Measurements from ENCODE around the gene CNPY1.
"Not testable (repeated sequence)": the region's sequence is repeated elsewhere in the genome, so short reads cannot be mapped to it uniquely, and the experiment has no call there.

CNPY1 gene

DNA sequence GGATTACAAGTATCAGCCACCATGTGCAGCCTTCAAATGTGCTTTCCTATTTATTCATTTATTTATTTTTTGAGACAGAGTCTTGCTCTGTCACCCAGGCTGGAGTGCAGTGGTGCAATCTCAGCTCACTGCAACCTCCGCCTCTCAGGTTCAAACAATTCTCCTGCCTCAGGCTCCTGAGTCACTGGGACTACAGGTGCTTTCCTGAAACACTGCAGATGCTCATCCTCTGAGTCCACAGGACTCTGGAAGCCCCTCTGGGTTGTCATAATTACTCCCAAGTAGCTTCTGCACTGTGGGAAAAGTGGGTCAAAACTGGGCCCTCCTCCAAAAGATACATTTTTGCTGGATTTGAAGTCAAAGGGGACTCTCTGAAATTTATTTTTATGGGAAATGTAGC, at the start of gene CNPY1:
Gene CNPY1, minus strand, starts transcription at position 111 of the 400 bp plus-strand sequence. CDS start 630 bp downstream, outside the sequence.
- not testable (repeated sequence) for DNase-seq

DNA sequence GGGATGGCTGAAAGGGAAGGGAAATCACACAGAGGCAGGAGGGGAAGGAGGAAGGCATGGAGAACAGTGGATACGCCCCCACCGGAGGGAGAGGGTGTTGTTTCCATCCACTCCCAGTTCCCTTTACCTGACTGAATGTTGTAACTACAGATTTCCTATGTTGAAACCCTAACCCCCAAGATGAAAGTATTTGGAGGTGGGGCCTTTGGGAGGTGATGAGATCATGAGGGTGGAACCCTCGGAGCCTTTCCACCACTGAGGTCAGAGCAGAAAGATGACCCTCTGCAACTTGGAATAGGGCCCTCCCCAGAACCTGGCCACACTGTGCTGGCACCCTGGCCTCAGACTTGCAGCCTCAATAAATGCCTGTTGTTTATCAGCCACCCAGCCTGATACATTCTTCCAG, 48.6 kb upstream of the CNPY1 start:
- TF ChIP-seq POLR2A (IDR thresholded peaks at IDR 0.05; ENCODE audit: low read length): no peak
- no peak for TF ChIP-seq GATA1 (IDR thresholded peaks at IDR 0.05; ENCODE audit: low read depth, low read length)

DNA sequence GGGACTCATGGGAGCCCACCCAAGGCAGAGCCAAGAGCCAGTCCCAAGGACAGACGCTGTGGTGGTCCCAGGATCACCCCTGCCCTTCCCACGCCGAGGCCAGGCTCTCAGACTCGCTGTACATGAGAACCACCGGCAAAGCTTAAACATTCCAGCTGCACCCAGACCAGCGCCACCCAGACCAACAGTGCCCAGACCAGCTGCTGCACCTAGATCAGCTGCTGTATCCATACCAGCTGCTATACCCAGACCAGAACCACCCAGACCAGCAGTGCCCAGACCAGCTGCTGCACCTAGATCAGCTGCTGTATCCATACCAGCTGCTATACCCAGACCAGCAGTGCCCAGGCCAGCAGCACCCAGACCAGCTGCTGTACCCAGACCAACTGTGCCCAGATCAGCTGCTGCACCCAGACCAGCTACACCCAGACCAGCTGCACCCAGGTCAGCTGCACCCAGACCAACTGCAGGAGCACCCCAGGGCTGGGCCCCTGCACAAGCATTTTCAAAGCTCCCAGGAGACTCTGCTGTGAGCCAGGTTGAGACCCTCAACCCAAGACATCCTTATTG, 47.9 kb upstream of the CNPY1 start:
- TF ChIP-seq GATA1 (IDR thresholded peaks at IDR 0.05; ENCODE audit: low read depth, low read length): no peak
- DNase-seq: no peak

More for the DNA sequence above, 48.6 kb upstream of the CNPY1 start:
- peak in 1 of 2 experiments; percentile 6 for DNase-seq

DNA sequence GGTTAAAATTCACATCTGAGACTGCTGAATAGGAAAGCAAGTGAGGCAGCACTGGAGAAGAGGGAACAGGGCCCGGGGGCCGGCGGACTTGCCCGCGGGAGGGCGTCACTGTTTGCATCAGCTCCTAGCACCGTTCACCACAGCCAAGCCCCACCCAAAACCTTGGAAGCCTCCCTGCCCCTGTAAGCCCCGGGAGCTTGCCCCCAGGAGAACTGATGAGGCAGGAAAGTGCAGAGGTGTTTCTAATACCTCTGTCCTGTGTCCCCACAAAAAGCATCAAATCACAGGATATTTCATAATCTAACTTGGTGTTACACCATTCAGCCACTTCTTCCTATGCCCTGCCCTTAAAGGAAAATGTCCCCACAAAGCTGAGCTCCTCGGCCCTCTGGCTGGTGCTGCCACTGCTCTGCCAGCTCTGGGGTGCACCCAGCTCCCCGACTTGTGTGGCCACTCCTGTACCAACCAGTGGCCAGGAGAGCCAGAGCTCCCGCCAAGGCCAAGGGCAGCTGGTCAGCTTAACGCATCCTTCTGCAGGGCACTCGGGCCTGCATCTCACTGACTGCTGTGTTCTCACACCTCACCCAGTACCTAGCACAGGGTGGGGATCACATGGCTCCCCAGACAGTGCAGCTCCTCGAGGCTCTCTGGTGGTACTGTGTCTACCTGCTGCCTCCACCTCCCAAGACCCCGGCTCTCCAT, 47.3 kb upstream of the CNPY1 start:
- DNase-seq: no peak
- no peak for TF ChIP-seq GATA1 (IDR thresholded peaks at IDR 0.05; ENCODE audit: low read depth, low read length)
- TF ChIP-seq POLR2A (IDR thresholded peaks at IDR 0.05; ENCODE audit: low read length): no peak

DNA sequence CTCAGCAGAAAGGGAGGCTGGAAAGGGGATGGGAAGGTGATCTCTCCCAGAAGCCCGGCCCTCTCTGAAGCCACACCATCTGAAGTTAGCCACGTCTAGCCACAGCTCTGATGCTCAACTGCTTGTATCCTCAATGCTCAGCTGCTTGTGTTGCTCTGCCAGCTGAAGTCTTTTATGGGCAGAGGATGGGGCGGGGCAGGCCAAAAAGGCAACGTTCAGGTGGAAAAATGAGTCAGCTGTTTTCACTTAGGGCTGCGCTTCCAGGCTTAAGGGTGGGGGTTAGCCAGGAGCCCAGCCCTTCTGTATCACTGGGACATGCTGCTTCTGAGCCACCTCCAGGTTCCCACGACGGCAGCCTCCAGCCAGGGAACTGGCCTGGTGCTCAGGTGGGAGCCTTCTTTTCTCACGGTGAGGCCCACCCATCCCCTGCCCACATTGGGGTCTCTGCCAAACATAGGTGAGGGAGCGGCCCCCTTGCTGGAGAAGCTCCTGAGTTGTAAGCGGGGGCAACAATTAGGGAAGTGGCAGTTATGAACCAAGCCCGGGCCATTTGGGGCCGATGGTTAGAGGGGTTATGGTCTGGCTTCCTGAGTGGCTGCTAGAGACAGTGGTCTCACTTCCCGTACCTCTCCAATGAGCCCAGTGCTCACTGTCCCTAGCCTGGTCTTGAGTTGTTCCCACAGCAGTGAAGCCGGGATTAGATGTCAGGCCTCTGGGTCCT, 44.9 kb upstream of the CNPY1 start:
- no peak for TF ChIP-seq GATA1 (IDR thresholded peaks at IDR 0.05; ENCODE audit: low read depth, low read length)
- TF ChIP-seq POLR2A (IDR thresholded peaks at IDR 0.05; ENCODE audit: low read length): no peak
- no peak for DNase-seq

DNA sequence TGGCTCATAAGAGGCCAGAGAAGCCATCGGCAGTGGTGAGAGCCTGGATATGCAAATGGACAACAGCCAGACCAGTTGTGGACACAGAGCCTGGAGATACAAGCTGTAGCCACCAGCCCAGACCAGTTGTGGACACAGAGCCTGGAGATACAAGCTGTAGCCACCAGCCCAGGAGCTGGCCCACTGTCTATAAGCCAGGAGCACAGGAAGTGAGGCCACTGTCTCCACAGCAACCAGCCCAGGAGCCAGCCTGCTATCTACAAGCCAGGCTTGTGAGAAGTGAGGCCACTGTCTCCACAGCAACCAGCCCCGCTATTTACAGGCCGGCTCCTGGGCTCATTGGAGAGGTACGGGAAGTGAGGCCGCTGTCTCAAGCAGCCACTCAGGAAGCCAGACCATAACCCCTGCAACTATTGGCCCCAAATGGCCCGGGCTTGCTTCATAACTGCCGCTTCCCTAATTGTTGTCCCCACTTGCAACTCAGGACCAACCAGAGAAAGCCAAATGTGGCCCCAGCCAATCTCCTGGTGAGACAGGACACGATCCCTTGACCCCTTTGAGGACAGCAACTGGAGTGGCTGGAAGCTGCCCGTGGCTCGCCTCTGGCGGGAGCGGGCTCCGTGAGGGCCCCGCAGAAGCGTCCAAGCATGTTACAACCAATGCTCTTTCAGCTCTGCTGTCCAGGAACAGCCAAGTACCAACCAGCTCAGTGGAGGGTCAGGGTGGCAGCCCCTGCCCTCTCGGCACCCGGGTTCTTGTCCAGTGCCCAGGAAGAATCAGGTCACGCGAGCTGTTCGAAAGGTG, 44.1 kb upstream of the CNPY1 start:
- peak in 1 of 2 experiments; percentile 11 for DNase-seq
- TF ChIP-seq GATA1 (IDR thresholded peaks at IDR 0.05; ENCODE audit: low read depth, low read length) (no peak), POLR2A (IDR thresholded peaks at IDR 0.05; ENCODE audit: low read length) (no peak)

DNA sequence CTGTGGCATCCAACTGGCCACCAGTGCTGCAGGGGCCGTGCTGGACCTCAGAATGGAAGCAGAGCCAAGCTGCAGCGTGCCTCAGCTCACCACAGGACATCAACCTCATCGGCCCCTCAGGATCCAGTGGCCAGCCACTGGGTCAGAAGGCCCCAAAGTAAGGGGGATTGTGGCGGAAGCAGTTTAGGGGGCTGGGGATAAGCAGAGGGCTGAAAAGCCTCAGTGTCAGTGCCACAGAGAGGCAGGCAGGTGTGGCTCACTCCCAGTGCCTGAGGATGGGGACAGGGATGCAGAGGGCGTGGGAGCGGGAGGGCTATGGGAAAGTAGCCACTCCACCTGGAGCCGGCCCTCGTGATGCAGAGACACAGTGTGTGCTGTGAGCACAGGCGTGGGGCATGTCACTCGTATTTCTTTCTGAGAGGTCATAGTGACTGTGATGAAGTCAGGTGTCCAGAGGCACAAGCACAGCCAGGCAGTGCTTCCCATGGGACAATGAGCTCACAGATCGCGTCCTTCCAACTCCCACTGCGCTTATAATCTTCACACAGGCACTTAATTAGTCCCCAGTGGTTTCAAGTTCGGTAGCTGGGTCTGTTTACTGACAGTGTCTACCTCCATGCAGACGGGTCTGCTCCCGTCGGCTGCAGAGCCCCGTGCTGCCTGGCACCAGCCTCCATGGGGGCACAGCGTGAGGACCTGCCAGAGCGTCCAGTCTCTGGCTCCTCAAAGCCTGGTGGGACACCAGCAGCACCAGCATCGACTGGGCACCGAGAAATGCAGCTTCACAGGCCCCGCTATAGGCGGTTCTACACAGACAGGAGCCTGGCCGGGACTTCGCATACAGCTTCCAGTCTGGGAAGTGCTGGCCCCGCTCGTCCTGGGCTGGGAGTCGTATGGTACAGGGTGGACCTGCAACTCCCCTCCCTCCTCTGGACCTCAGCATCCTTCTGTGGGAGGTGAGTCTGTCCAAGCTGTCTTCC, 42.9 kb upstream of the CNPY1 start:
- no peak for TF ChIP-seq POLR2A (IDR thresholded peaks at IDR 0.05; ENCODE audit: low read length)
- TF ChIP-seq GATA1 (IDR thresholded peaks at IDR 0.05; ENCODE audit: low read depth, low read length): no peak
- DNase-seq: no peak

DNA sequence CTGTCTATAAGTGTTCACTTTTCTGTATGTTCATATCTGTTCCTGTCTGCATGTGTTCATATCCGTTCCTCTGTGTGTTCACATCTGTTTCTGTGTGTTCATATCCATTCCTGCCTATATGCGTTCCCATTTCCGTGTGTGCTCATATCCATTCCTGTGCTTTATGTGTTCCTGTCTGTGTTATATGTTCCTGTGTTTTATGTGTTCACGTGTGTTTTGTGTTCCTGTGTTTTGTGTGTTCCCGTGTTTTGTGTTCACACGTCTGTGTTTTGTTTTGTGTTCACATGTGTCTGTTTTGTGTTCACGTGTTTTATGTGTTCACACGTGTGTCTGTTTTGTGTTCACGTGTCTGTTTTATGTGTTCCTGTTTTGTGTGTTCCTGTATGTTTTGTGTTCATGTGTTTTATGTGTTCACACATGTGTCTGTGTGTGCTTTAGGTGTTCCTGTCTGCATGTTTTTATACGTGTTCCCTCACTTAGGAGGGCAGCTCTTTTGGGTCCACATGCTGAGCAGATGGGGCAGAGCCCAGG, 42.2 kb upstream of the CNPY1 start:
- DNase-seq: no peak
- TF ChIP-seq GATA1 (IDR thresholded peaks at IDR 0.05; ENCODE audit: low read depth, low read length): no peak
- TF ChIP-seq POLR2A (IDR thresholded peaks at IDR 0.05; ENCODE audit: low read length): no peak

DNA sequence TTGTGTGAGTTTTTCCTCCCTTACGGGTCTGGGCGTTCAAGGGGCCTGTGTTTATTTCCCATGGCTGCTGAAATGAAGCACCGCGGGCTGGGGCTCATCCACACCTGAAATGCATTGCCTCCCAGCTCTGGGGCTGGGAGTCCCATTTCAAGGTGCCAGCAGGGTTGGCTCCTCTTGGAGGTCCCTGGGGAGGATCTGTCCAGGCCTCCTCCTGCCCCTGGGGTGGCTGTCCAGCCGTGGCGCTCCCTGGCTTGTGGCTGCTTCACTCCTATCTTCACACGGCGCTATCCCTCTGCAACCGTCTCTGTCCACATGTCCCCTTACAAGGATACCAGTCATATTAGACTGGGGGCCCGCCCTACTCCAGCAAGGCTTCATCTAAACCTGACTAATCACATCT, 41.1 kb upstream of the CNPY1 start:
- TF ChIP-seq GATA1 (IDR thresholded peaks at IDR 0.05; ENCODE audit: low read depth, low read length): no peak
- no peak for TF ChIP-seq POLR2A (IDR thresholded peaks at IDR 0.05; ENCODE audit: low read length)
- no peak for DNase-seq

DNA sequence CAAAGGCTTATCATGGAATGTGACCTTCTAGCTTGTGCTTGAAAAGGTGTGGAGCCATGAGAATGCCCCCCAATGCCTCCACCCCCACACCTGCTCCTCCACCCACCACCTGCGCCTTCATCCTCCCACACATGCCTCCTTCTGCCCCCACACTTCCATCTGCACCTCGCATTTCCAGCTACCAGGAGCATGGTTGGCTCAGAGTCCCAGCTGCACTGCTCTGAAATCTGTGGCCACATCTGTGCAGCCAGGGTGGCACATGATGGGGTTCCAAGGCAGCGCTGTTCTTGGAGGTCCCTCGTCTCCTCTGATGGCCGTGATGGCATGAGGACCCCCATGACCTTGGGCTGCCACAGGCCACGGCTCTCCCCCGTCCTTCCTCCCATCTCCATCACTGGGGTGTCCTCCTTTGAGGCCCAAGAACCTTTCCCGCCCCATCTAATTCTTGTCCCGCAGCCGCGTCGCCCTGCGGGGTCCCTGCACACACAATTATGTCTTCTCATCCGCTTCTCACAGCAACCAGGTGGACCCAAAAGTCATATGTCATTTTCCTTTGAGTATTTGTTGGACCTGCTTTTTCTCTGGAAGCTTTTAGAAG, 40.6 kb upstream of the CNPY1 start:
- DNase-seq: no peak
- TF ChIP-seq POLR2A (IDR thresholded peaks at IDR 0.05; ENCODE audit: low read length) (no peak), GATA1 (IDR thresholded peaks at IDR 0.05; ENCODE audit: low read depth, low read length) (no peak)

DNA sequence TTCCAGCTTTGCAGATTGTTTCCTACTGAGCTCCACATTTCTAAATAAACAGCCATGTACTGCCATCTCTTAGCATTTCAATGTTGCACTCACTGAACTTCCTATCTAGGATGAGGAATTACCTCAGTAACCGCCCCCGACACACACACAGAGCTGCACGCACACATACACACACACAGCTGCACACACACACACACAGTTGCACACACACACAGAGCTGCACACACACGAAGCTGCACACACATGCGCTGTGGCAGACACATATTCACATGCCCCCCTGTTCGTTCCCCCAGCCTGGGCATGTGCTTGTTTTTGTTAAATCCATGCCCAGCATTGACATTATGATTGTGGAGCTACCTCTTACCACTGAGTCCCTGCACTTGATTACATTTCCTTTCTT, 39.6 kb upstream of the CNPY1 start:
- no peak for TF ChIP-seq GATA1 (IDR thresholded peaks at IDR 0.05; ENCODE audit: low read depth, low read length)
- TF ChIP-seq POLR2A (IDR thresholded peaks at IDR 0.05; ENCODE audit: low read length): no peak
- no peak for DNase-seq

DNA sequence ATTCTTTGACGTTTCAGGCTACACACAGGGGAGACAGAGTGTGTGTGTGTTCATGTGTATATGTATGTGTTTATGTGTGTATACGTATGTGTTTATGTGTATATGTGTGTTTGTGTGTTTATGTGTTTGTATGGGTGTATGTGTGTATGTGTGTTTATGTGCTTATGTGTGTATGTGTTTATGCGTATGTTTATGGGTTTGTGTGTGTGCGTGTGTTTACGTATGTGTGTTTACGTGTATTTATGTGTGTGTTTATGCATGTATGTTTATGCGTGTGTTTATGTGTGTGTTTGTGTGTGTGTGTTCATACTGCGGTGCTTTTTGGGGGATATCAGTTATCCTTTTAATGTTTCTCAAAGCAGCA, 39.2 kb upstream of the CNPY1 start:
- no peak for TF ChIP-seq POLR2A (IDR thresholded peaks at IDR 0.05; ENCODE audit: low read length)
- TF ChIP-seq GATA1 (IDR thresholded peaks at IDR 0.05; ENCODE audit: low read depth, low read length): no peak
- no peak for DNase-seq

Data from erythroblast (primary cell).